Muscle layer of duodenum (tissue), 2 donors: ENCODE results near the gene CDH23.

Experiments
- H3K27ac ChIP-seq: one replicate; pipeline ENCODE4 v1.7.0; 2013; ENCODE audit warnings: mild to moderate bottlenecking, low read length
- H3K27me3 ChIP-seq: one replicate; pipeline ENCODE4 v1.7.0; 2013; ENCODE audit warnings: low read depth, mild to moderate bottlenecking, control low read depth, low read length
- H3K36me3 ChIP-seq, 2 donors: one replicate each; pipeline ENCODE4 v1.7.0; 2013; ENCODE audit warnings: low read length in 2 of 2, control low read depth in 1 of 2, mild to moderate bottlenecking in 1 of 2; ENCODE audit not compliant: insufficient read depth in 2 of 2, control insufficient read depth in 1 of 2
- H3K4me1 ChIP-seq, 2 donors: one replicate each; pipeline ENCODE4 v1.7.0; 2013; ENCODE audit warnings: low read length in 2 of 2, mild to moderate bottlenecking in 2 of 2, control low read depth in 1 of 2, moderate library complexity in 1 of 2; ENCODE audit not compliant: insufficient read depth in 2 of 2, control insufficient read depth in 1 of 2
- H3K4me3 ChIP-seq, 2 donors: one replicate each; pipeline ENCODE4 v1.7.0; 2013; ENCODE audit warnings: low read length in 2 of 2, low read depth in 1 of 2, mild to moderate bottlenecking in 1 of 2
- H3K9me3 ChIP-seq, 2 donors: one replicate each; pipeline ENCODE4 v1.7.0; 2013; ENCODE audit warnings: low read length in 2 of 2, control low read depth in 1 of 2, mild to moderate bottlenecking in 1 of 2; ENCODE audit not compliant: control insufficient read depth in 1 of 2
- donor health status: healthy.

Gene CDH23

DNA sequence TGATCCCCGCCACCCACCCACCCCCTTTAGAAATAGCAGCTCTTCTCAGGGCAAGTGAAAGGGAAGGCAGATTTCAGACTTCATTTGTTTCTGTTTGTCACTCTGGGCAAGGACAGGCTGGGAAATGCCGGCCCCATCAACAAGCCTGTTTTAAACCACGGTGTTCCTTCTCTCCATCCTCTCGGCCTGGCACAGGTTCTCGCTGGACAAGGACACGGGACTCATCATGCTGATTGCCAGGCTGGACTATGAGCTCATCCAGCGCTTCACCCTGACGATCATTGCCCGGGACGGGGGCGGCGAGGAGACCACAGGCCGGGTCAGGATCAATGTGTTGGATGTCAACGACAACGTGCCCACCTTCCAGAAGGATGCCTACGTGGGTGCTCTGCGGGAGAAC, 280.5 kb downstream of the CDH23 start:
- Histone ChIP-seq H3K27me3 (no peaks in the 10 kb centered on the region), H3K4me1 (no peaks in the 10 kb centered on the region), H3K4me3 (no peak overlapping the region), H3K9me3 (no peaks in the 10 kb centered on the region), H3K36me3 (no peaks in the 10 kb centered on the region), H3K27ac (no peak overlapping the region)

DNA sequence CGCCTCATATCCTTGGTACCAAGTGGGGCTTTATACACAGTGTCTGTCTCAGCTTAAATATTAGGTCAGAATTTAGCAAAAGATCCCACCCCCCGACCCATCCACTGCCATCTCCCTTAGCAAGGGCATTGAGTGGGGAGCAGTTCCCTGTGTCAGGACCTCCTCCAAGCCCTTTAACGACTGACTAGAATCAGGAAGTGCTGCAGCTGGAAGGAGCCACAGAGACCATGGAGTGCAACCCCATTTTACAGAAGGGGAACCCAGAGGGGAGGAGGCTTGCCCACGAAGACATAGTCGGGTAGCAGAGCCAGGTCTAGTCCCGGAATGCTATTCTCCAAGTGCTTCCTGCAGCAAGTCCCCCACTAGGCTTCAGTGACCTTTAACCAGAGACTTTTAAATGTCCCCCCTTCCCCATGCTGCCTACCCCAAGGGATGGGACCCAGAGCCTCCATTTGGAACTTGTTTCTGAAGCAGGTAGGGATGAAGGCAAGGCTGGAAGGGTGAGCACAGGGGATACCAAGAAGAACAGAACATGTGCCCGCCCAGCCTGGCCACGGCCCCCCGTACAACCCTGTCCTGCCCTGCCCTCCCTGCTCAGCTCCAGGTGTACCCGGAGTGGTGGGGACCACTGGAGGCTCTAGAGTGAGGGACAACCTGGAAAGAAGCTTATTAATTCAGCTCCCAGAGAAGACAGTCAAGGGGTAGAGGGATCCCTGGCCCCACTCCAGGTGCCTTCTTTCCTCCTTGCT, 281.5 kb downstream of the CDH23 start:
- no peaks in the 10 kb centered on the region for H3K4me1 ChIP-seq
- no peak overlapping the region for H3K27ac ChIP-seq
- H3K4me3 ChIP-seq = no peak overlapping the region
- H3K27me3 ChIP-seq = peaks cover 2% of the 10 kb centered on the region
- no peaks in the 10 kb centered on the region for H3K36me3 ChIP-seq
- no peaks in the 10 kb centered on the region for H3K9me3 ChIP-seq

DNA sequence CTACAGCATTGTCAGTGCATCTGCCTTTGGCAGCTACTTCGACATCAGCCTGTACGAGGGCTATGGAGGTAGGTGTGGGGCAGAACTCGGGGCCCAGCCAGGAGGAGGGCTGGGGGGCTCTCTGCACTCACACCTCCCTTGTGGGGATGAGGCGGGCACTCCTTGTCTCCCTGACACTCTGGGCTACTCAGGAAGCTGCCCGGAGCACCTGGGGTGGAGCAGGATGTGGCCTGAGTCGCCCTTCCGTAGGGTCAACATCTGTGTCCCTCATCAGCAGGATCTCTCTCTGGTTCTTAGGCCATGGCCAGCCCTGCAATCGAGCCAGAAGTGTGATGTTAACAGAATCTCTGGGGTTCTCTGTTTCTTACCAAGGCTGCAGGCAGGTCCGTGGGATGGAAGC, 282.7 kb downstream of the CDH23 start:
- no peaks in the 10 kb centered on the region for H3K4me1 ChIP-seq

DNA sequence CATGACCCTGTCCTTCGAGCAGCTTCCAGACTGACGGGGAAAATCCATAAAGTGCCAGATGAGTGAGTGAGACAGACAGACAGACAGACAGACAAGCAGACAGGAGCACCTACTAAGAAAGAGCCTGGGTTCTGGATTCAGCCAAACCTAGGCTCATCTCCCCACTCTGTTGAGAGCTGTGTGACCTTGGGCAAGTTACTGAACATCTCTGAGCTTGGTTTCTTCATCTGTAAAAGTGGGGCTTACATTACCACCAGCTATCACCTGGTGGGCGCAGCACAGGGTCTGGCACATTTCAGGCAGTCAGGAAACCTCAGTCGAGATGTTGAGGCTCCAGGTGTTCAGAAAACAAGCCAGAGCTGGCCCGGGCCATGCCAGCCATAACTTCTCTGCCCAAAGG, 285.3 kb downstream of the CDH23 start:
- Histone ChIP-seq H3K27ac (no peak overlapping the region), H3K9me3 (no peaks in the 10 kb centered on the region), H3K36me3 (no peaks in the 10 kb centered on the region), H3K4me3 (no peak overlapping the region), H3K4me1 (no peaks in the 10 kb centered on the region), H3K27me3 (peaks cover 4% of the 10 kb centered on the region)

More for the DNA sequence above, 282.7 kb downstream of the CDH23 start:
- Histone ChIP-seq H3K36me3 (no peaks in the 10 kb centered on the region), H3K27ac (no peak overlapping the region), H3K9me3 (no peaks in the 10 kb centered on the region), H3K4me3 (no peak overlapping the region), H3K27me3 (peaks cover 4% of the 10 kb centered on the region)

GRCh38 chr10:71683301-71683700, 286.6 kb downstream of the CDH23 start:
- Histone ChIP-seq H3K36me3 (no peaks in the 10 kb centered on the region), H3K27ac (no peak overlapping the region), H3K27me3 (peaks cover 4% of the 10 kb centered on the region), H3K4me3 (no peak overlapping the region), H3K9me3 (no peaks in the 10 kb centered on the region), H3K4me1 (no peaks in the 10 kb centered on the region)

DNA sequence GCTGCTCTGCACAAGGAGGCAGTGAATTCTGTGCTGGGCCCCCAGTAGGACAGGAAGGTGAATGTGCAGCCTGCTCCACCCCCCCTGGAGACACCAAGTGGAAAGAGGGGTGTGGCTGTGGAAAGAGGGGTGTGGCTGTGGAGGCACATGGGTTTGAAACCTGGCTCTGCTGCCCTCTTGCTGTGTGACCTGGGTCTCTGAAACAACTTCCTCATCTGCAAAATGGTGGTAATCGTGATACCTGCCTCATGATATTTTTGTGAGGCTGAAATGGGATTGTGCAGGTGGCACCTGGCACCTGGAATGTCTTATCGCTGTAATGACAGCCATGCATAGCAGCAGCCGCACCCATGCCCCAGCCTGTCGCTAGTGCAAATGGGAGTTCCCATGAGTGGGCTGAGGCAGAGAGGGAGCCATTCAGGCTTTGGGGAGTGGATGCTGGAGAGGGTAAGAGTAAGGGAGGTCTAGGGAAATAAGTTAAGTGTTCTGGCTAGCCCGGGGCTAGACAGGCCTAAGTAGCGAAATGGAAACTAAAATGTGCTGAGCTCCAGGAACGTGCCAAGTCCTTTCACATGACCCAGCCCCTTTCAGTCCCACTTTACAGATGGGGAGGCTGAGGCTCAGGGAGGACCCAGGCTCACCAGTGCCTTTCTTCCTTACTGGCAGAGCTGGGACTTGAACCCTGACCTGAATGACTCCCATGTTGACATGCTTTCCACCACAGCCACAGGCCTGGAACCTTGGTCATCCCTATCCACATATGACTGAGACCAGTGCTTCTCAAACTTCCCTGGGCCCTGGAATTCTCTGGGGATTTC, 287.8 kb downstream of the CDH23 start:
- Histone ChIP-seq H3K4me3 (no peak overlapping the region), H3K9me3 (no peaks in the 10 kb centered on the region), H3K27me3 (peaks cover 4% of the 10 kb centered on the region), H3K36me3 (no peaks in the 10 kb centered on the region), H3K4me1 (no peaks in the 10 kb centered on the region), H3K27ac (no peak overlapping the region)

GRCh38 chr10:71685554-71686232, 289.0 kb downstream of the CDH23 start:
- no peaks in the 10 kb centered on the region for H3K4me1 ChIP-seq
- no peak overlapping the region for H3K27ac ChIP-seq
- no peaks in the 10 kb centered on the region for H3K36me3 ChIP-seq
- no peaks in the 10 kb centered on the region for H3K9me3 ChIP-seq
- H3K4me3 ChIP-seq = no peak overlapping the region
- H3K27me3 ChIP-seq = peaks cover 4% of the 10 kb centered on the region

DNA sequence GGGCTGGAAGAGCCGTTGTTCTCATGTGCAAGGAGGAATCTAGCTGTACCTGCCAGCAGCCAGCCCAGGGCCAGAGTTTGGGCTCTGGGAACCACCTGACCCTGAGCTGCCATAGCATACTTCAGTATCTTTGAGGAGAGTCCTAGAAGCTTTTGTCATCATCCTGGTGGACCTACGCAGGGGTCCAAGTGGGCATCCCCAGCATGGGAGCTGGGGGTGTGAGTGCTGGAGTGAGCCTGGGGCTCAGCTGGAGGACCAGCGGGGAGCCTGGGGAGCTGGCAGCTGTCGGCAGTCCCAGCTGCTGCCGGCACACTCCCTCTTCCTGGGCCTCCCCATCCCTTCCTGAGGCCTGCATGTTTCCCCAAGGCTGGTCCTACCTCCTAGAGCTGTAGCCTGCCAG, 290.4 kb downstream of the CDH23 start:
- peaks cover 4% of the 10 kb centered on the region for H3K27me3 ChIP-seq
- no peak overlapping the region for H3K27ac ChIP-seq
- peaks cover 0 to 7% of the 10 kb centered on the region in 2 donors for H3K9me3 ChIP-seq
- no peaks in the 10 kb centered on the region for H3K36me3 ChIP-seq
- no peak overlapping the region for H3K4me3 ChIP-seq
- no peaks in the 10 kb centered on the region for H3K4me1 ChIP-seq

DNA sequence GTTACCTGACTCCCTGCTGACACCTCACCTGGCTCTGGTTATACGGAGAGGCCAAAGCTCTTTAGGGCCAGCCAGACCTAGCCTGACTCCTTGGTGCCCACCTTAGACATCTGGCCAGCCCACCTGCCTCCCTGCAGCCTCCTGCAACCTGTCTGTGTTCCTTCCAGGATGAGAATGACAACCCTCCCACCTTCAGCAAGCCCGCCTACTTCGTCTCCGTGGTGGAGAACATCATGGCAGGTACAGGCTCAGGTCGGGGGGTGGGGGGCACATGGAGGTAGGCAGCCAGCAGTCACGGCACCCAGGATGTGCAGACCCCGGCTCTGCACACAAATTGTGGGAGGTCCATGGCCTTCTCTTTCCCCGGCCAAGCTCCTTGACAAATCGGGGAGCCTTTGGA, 290.8 kb downstream of the CDH23 start:
- Histone ChIP-seq H3K27me3 (peaks cover 4% of the 10 kb centered on the region), H3K9me3 (peaks cover 0 to 7% of the 10 kb centered on the region in 2 donors), H3K27ac (no peak overlapping the region), H3K4me1 (no peaks in the 10 kb centered on the region), H3K36me3 (no peaks in the 10 kb centered on the region), H3K4me3 (no peak overlapping the region)

DNA sequence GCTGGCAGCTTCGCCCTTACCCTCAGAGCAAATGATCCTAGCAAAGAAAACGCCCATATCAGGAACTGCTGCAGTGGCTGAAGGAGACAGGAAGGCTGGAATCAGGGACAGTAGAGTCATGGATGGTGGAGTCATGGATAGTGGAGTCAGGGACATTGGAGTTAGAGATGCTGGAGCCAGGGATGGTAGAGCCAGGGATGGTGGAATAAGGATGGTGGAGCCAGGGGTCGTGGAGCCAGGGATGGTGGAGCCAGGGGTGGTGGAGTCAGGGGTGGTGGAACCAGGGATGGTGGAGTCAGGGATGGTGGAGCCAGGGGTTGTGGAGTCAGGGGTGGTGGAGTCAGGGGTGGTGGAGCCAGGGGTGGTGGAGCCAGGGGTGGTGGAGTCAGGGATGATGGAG, 291.5 kb downstream of the CDH23 start:
- Histone ChIP-seq H3K27ac (no peak overlapping the region), H3K4me1 (no peaks in the 10 kb centered on the region), H3K9me3 (peaks cover 0 to 7% of the 10 kb centered on the region in 2 donors), H3K27me3 (peaks cover 2% of the 10 kb centered on the region), H3K4me3 (no peak overlapping the region), H3K36me3 (no peaks in the 10 kb centered on the region)

DNA sequence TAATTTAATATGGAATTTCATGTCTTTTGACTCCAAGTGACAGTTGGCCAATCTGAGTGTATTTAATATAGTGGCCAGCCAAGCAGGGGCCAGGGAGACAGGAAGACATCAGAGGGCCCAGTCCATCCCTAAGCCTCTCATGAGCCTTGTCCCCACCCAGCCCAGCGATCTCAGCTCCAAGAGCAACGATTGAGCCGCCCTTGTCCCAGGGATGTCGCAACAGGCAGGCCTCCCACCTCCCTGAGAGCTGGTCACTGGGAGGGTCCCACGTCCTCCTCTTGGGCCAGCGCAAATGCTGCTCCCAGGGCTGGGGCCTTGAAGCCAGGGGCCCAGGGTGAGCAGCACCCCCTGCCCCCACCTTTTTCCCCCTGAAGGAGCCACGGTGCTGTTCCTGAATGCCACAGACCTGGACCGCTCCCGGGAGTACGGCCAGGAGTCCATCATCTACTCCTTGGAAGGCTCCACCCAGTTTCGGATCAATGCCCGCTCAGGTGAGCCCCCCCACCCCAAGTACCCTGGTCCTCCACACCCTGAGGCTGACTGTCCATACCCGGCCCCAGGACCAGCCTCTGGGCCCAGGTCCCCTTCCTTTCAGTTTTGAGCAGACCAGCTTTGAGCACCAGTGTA, 293.5 kb downstream of the CDH23 start:
- Histone ChIP-seq H3K27me3 (no peaks in the 10 kb centered on the region), H3K27ac (no peak overlapping the region), H3K36me3 (no peaks in the 10 kb centered on the region), H3K4me1 (peaks cover 3 to 8% of the 10 kb centered on the region in 2 donors), H3K4me3 (no peak overlapping the region), H3K9me3 (peaks cover 0 to 7% of the 10 kb centered on the region in 2 donors)
